ENCODE data around the gene SLC25A26.
"Not testable (repeated sequence)": the region's sequence is repeated elsewhere in the genome, so short reads cannot be mapped to it uniquely, and the experiment has no call there.

Gene SLC25A26

DNA sequence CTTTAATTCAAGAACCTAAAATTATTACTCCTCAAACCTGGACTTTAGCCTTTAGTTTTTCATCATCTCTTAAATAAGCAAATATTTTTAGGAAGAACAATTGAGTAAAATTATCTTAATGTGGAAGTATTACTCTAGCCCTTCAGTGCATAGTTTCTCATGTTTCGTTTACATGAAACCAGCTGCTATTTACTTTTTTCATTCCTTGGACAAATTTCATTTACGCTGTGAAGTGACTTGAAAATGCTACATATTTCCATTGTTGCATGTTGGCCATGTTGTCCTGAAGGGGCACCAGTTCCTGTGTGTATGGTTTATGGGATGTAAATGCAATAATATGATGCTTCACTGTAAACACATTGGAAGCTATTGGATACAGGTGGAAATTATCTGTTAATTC lies 49.9 kb downstream of the SLC25A26 start:
- no peak for DNase-seq

DNA sequence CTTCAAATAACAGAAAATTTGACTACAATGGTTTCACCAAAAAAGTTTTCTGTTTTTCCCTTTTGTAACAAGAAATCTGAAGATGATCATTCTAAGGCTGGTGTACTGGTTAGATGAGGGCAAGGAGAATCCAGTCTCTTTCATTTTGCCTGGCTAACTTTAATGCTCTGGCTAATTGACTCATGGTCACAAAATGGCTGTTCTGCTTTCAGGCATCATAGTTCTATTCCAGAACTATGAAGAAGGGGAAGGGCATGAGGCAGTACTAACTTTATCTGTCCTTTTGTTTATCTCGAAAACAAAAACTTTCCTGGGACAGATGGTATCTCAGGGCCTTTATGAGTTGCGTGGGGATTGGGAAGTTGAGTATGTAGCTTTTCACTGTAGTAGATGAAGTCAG lies 50.4 kb downstream of the SLC25A26 start:
- DNase-seq: no peak

DNA sequence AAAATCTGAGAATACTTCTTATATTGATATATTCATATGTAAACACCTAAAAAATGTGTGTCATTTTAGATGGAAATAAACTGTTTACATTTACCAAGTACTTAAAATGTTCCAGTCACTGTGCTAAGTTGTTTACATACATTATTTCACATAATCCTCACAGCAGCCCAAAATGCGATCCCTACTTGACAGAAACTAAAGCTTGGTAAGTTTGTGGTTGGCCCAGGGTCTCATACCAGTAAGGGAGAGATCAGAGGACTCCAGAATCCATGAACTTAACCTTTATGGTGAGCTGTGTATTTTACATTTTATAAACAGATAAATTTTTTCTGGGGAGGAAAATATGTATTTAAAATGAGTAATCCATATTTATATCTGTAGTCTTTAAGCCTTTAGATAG lies 51.2 kb downstream of the SLC25A26 start:
- DNase-seq: no peak

DNA sequence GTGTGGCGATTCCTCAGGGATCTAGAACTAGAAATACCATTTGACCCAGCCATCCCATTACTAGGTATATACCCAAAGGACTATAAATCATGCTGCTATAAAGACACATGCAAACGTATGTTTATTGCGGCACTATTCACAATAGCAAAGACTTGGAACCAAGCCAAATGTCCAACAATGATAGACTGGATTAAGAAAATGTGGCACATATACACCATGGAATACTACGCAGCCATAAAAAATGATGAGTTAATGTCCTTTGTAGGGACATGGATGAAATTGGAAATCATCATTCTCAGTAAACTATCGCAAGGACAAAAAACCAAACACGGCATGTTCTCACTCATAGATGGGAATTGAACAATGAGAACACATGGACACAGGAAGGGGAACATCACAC lies 54.0 kb downstream of the SLC25A26 start:
- not testable (repeated sequence) for DNase-seq

DNA sequence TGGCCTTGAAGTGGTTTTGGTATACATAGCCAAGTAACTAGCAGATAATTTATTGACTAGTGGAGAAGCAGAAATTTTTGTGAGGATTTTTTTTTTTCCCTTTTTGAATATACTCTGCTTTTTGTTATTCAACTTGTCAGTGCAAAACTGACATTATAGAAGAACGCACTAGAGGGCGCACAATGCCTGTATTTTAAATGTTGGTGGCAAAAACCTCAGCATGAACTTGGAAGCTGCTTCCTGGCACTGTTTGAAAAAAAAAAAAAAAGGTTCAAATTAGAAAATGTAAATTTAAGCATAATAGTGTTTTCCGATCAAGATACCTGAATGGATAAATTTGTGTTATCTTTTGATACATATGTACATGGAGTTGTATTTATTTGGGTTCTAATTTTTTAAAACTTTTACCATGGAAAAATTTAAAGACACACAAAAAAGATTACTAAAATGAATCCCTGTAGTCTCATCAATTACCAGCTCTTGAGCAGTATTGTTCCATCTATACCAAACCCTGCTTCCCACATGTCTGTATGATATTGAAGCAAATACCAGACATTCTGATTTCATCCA lies 56.0 kb downstream of the SLC25A26 start:
- DNase-seq: peak; percentile 82

DNA sequence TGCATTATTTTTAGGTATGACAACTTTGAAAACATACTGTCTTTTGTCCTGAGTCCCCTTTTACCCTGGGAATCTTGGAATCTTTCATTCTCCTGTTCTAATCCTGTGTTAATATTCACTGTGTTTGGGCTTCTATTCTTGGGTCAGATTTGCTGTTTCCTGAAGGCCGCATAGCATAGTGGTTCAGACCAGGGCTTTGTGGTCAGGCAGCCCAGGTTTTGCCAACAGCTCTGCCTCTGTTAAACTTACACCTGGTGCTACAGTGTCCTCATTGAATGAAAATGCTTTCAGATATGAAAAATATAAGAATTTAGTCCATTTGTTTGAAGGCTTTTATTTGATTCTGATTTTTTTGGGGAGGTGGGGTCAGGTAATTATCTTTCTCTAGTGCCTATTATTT lies 58.4 kb downstream of the SLC25A26 start:
- no peak for DNase-seq

DNA sequence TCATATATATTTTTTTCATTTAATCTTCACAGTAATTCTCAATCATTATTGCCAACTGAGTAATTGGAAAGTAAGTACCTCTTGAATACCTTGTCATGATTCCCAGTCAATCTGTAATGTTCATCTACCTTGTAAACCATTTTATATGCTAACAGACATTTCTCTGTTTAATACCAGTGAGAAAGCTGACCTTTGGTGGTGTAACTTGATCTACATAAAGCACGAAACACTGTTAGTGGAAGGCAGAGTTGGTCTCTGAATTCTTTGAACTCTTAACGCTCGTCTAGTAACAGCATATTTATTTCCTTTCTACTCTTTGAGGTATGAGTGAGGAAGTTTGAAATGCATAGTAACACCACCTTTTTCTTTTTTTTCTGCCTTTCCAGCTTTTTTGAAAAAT lies 59.5 kb downstream of the SLC25A26 start:
- DNase-seq: no peak

DNA sequence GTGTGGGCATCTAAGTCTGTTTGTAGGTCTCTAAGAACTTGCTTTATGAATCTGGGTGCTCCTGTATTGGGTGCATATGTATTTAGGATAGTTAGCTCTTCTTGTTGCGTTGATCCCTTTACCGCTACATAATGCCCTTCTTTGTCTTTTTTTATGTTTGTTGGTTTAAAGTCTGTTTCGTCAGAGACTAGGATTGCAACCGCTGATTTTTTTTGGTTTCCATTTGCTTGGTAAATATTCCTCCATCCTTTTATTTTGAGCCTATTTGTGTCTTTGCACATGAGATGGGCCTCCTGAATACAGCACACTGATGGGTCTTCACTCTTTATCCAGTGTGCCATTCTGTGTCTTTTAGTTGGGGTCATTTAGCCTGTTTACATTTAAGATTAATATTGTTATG lies 71.1 kb downstream of the SLC25A26 start:
- DNase-seq: not testable (repeated sequence)

DNA sequence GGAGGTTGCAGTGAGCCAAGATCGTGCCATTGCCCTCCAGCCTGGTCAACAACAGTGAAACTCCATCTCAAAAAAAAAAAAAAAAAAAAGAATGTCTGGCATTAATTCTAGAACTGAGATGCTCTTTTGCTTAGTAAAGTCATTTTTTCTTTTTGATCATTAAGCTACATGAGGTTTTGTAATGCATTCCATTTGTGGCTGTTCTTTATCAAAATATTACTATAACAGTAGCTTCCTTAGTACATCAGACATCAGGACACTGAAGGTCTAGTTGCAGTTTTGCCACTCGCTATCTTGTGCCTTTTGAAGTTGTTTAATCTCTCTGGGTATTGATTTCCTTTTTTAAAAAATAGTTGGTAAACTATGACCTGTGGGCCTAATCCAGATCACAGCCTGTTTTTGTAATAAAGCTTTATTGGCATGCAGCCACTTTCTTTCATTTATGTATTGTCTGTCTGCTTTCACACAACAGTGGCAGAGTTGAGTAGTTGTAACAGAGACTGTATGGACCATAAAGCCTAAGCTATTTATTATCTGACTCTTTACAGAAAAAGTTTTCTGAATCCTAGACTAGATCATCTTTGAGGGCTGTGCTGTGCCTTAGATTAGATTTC lies 76.6 kb downstream of the SLC25A26 start:
- DNase-seq: peak; percentile 36

DNA sequence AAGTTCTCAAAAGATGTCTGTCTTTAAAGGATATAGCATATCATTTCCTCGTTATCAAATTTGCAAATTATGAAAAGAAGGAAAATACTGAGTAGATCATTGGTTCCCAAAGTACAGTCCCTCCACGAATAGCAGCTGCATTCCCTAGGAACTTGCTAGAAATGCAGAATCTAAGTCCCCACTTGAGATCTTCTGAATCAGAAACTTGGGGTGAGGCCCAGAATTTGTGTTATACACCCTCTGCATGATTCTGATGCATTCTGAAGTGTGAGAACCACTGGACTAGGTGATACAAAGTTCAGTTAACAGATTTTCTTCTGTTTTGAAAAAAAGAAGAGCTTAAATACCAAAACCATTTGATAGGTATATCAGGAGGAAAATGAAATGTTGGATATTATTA lies 77.1 kb downstream of the SLC25A26 start:
- peak; percentile 30 for DNase-seq

DNA sequence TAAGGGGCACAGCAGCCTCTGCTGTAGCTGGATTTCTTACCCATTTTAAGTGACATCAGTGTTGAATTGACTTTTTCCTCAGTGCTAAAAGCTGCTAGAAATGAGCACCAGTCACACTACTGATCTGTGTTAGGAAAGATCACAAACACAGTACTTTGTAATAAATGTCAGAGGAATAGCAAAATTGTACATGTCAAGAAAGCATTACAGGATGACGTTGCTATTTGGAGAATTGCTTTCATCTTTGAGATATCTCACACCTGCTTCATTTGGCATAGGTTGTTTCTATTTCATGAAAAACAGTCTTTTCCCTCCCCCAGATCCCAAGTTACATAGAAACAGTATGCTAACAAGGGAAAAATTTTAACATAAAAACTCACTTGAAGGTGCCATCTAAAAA lies 77.8 kb downstream of the SLC25A26 start:
- peak; percentile 37 for DNase-seq

DNA sequence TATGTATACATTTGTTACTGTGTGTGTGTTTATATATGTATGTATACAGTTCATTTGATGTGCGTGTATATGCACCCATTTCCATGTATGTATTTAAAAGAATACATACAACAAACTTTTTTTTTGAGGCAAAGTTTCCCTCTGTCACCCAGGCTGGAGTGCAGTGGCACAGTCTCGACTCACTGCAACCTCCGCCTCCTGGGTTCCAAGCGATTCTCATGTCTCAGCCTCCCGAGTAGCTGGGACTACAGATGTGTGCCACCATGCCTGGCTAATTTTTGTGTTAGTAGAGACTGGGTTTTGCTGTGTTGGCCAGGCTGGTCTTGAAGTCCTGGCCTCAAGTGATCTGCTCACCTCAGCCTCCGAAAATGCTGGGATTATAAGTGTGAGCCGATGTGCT lies 78.3 kb downstream of the SLC25A26 start:
- DNase-seq: not testable (repeated sequence)

DNA sequence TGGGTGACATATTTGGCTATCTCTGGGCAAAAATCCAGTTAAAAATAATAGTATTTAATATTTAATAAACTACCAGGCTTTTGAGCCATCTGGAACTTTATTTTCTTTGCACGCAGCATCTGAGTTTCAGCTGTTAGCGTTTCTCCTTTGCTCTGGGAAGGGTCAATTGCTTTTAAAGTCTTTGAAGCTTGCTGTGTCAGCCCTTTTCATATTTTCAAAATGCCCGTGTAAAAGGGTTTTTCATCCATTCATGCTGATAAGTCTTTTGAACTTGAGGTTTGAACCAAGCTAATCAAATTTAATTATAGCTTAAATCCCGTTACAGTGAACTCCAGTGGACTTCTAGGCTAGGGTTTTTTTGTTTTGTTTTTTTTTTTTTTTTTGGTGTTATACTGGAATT lies 79.1 kb downstream of the SLC25A26 start:
- DNase-seq: no peak

DNA sequence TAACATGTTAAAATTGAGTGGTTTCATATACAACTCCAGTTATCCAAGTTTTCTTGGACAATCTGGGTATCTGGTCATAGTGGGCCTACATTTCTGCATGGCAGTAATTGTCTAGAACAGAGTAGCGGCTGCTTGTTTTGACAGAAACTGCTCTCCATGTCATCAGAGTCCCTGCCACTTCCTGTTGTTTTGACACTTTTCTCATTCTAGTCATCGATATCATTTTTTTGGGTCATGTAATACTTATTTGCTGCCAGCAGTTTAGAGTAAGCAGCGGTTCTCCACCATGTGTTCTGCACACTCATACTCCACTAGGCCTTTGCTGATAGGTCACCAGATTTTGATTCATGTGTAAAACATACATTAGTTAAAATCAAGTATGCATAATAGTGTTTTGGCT lies 81.5 kb downstream of the SLC25A26 start:
- DNase-seq: peak; percentile 87

DNA sequence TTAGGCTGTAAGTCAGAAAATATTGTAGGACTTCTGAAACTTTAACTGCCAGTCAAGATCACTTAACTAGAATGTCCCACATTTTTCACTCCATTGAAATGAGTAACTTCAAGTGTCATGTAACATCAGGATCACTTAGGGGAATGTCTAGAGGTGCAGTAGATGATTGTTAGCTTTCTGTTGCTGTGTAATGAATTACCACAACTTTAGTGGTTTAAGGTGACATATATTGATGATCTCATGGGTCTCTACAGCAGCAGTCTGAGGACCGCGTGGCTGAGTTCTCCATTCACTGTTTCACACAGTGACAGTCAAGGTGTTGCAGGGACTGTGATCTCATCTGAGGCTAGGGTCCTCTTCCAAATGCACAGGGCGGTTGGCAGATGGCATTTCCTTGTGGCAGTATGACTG lies 82.7 kb downstream of the SLC25A26 start:
- DNase-seq: peak; percentile 76

DNA sequence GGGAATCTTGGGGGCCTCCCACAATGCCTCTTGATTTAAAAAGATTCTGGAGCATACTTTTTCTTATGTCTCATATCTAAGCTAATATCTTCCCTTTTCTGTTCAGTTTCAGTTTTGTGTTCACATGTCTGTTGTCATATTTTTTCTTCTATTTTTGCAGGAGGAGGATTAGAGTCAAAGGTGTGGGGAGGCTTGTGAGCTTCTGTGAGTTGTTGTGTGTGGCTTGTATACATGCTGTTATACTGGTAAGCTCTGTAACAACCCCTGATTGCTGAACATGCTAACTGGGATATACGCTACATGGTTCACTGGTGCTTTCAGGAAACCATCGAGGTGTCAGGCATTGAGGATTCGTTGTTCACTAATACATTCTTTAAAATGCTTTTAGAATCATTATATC lies 83.5 kb downstream of the SLC25A26 start:
- DNase-seq: peak; percentile 38

DNA sequence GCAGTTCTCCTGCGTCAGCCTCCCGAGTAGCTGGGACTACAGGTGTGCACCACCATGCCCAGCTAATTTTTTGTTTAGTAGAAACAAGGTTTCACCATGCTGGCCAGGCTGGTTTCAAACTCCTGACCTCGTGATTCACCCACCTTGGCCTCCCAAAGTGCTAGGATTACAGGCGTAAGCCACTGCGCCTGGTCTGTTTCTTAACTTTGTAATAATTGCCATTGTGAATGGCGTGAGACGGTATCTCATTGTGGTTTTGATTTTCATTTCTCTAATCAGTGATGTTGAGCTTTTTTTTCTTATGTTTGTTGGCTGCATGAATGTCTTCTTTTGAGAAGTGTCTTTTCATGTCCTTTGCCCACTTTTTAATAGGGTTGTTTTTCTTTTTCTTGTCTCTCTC lies 85.3 kb downstream of the SLC25A26 start:
- DNase-seq: not testable (repeated sequence)

DNA sequence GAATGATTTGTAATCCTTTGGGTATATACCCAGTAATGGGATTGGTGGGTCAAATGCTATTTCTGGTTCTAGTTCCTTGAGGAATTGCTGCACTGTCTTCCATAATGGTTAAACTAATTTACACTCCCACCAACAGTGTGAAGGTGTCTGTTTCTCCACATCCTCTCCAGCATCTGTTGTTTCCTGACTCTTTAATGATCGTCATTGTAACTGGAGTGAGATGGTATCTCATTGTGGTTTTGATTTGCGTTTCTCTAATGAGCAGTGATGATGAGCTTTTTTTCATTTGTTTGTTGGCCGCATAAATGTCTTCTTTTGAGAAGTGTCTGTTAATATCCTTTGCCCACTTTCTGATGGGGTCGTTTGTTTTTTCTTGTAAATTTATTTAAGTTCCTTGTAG lies 86.2 kb downstream of the SLC25A26 start:
- peak; percentile 63 for DNase-seq

DNA sequence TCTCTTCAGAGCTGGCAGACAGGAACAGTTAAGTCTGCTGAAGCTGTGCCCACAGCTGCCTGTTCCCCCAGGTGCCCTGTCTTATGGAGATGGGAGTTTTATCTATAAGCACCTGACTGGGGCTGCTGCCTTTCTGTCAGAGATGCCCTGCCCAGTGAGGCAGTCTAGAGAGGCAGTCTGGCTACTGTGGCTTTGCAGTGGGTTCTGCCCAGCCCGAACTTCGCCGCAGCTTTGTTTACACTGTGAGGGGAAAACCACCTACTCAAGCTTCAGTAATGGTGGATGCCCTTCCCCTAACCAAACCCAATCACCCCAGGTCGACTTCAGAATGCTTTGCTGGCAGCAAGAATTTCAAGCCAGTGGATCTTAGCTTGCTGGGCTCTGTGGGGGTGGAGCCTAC lies 91.2 kb downstream of the SLC25A26 start:
- peak; percentile 59 for DNase-seq

DNA sequence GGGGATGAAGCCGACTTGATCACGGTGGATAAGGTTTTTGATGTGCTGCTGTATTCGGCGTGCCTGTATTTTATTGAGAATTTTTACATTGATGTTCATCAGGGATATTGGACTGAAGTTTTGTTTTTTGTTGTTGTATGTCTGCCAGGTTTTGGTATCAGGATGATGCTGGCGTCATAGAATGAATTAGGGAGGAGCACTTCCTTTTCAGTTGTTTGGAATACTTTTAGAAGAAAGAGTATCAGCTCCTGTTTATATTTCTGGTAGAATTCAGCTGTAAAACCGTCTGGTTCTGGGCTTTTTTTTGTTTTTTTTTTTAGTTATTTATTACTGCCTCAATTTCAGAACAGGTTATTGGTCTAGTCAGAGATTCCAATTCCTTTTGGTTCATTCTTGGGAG lies 93.7 kb downstream of the SLC25A26 start:
- DNase-seq: no peak

DNA sequence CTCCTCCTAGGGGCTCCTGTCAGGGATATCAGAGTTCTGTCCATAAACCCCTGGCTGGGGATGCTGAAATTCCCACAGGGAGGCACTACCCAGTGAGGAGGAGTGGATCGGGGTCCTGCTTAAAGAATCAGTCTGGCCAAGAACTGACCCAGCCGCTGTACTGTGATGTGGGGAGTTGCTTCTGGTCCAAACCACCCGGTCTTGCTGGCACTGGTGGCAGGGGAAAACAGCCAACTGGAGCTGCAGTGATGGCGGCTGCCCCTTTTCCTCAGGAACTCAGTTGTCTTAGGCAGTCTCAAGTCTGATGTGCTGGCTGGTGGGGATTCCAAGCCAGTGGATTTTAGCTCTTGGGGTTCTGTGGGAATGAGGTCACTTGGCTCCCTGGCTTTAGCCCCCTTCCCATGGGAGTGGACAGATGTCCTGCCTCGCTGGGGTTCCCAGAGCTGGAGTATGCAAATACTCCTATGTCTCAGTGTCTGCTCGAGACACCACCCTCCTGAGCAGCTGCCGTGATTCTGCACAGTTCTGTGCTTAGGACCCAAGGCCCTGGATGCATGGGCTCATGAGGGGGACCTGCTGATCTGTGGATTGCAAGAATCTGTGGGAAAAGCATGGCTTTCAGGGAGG lies 97.1 kb downstream of the SLC25A26 start:
- no peak for DNase-seq

DNA sequence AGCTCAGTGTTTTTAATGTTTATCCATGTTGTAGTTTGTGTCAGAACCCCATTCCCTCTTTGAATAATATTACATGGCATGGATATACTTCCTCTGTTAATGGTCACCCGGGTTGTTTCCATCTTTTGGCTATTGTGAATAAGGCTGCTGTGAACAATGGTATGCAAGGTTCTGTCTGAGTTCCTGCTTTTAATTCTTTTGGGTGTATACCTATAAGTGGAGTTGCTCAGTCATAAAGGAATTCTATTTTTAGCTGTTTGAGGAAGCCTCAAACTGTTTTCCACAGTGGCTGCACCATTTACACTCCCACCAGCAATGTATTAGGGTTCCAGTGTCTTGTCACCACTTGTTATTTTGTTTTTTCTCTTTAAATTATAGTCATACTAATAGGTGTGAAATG lies 99.6 kb downstream of the SLC25A26 start:
- DNase-seq: no peak

DNA sequence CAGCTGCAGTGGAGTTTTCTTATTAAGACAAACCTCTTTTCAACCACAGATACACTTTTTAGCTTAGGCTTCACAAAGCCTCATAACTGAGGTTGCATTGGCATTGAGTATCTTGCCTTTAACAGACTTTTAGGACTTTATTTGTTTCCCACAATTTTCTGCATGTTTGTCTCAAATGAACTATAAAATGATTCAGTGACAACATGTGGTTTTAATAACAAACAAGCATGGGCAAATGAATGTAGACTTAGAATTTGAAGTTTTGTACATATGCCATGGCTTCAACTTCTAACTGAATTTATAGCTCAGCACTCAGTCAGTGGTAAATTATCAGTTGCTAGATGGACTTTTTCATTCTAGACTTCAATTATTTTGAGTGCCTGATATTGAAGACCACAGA lies 101.6 kb downstream of the SLC25A26 start:
- no peak for DNase-seq

DNA sequence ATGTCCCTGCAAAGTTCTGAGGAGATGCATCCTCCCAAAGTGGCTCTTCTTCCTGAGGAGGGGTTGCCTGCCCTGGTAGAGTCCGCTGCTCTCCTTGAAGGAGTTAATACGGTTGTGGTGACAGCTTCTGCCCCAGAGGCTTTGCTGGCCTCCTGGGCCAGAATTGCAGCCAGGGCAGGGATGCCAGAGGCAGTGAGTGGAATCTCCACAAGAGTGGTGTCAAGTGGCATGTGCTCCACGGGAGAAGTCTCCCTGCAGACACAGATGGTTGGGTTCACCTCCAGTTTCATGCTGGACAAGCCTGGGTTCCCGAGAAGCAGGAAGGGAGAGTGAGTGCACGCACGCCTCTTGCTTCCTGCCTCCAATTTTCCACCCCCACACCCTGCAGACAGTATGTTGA lies 105.5 kb downstream of the SLC25A26 start:
- no peak for DNase-seq

DNA sequence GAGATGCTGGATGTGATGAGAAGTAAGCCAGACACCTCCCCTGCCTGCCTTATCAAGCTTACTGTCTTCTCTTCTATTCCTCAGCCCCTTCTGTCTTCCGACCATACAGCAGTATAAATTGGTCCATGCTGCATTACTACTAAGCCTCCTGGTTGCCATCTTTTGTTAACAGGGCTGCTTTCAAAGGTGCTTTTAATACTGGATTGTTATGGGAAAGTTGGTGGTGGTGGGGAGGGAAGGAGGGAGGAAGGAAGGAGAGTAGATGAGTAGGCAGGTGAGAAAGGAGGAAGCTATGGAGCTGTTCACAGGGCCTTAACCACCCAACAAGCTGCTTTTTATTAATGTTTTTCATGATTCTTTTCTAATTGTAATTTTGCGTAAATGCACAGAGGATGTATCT lies 114.9 kb downstream of the SLC25A26 start:
- DNase-seq: no peak

All from CD4-positive, alpha-beta T cell treated with Interleukin-21 for 1 hour (primary cell).